ENCODE results near the gene AFM.
"Not testable (repeated sequence)": the region's sequence is repeated elsewhere in the genome, so short reads cannot be mapped to it uniquely, and the experiment has no call there.

AFM gene

GRCh38 chr4:73507541-73507940 is 26.0 kb downstream of the AFM start:
- no peak for DNase-seq

GRCh38 chr4:73508651-73509050 is 27.1 kb downstream of the AFM start:
- no peak for DNase-seq

DNA sequence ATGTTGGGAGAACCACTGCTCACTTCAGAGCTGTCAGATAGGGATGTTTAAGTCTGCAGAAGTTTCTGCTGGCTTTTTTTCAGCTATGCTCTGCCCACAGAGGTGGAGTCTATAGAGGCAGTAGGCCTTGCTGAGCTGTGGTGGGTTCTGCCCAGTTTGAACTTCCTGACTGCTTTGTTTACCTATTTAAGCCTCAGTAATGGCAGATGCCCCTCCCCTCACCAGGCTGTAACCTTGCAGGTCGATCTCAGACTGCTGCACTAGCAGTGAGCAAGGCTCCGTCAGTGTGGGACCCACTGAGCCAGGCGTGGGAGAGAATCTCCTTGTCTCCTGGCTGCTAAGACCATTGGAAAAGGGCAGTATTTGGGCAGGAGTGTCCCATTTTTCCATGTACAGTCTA is 36.8 kb downstream of the AFM start:
- DNase-seq: no peak

- DNase-seq: no peak
Measured at GRCh38 chr4:73520821-73521220, 39.3 kb downstream of the AFM start.

DNA sequence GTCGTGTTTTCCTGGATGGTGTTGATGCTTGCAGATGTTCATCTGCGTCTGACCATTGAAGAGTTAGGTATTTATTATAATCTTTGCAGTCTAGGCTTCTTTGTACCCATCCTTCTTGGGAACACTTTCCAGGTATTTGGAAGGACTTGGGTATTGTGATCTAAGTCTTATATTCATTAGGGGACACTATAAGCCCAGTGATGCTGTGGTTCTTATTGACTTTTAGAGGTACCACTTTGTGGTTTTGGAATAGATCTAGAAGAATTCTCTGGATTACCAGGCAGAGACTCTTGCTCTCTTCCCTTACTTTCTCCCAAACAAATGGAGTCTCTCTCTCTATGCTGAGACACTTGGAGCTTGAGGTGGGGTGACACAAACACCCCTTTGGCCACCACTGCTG is 41.6 kb downstream of the AFM start:
- no peak for DNase-seq

GRCh38 chr4:73525611-73526010 is 44.1 kb downstream of the AFM start:
- no peak for DNase-seq

GRCh38 chr4:73527196-73527595 is 45.7 kb downstream of the AFM start:
- no peak for DNase-seq

DNA sequence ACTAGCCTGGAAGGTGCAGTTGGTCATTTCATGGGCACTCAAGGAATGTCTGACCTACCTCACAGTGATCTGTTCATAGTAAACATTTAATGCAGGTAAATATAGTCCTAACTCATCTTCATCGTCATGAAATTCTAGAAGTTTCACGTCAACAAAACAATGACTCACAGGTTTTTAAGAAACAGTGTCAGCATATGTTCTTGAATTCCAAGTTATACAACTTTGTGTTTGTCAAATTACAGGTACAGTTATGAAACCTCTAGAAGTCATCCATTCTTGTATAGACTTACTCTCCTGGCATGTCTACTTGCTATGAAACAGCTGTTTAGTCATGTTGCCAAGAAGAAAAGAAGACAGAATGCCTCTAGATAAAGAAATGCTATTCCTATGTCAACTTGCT is 46.6 kb downstream of the AFM start:
- no peak for DNase-seq

- no peak for DNase-seq
Measured at GRCh38 chr4:73533515-73534422, 52.2 kb downstream of the AFM start.

GRCh38 chr4:73538162-73538561 is 56.6 kb downstream of the AFM start:
- no peak for DNase-seq

- no peak for DNase-seq
Measured at GRCh38 chr4:73539386-73539785, 57.8 kb downstream of the AFM start.

GRCh38 chr4:73540826-73541225 is 59.3 kb downstream of the AFM start:
- DNase-seq: no peak

DNA sequence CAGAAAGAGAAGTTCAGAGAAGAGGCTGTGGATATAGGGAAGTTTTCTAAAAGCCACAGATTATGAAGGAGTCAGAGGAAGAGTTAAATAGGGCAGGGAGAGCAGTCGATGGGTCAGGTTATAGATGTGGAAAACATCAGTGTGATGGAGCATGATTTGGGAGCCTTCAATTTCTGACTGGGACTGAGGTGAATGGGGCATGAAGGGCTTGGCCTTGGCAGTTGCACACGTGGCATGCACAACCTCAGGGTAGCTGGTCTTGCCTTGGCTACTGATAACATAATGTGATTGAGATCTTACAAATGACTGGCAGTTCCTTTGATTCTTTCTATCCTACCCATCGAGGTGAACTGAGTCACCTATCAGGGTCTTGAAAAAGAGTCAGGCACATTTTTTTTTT is 59.7 kb downstream of the AFM start:
- DNase-seq: no peak

- no peak for DNase-seq
Measured at GRCh38 chr4:73544620-73545019, 63.1 kb downstream of the AFM start.

GRCh38 chr4:73550865-73551264 is 69.3 kb downstream of the AFM start:
- DNase-seq: not testable (repeated sequence)
